Duodenal mucosa (tissue), 2 donors: ENCODE measurements around the gene FUT6.

Source experiments
- H3K27ac ChIP-seq: one replicate; pipeline ENCODE4 v1.7.0; 2013; ENCODE audit warnings: low read depth, low read length
- H3K27me3 ChIP-seq, 2 donors: one replicate each; pipeline ENCODE4 v1.7.0; 2013; ENCODE audit warnings: low read length in 2 of 2, control low read depth in 1 of 2; ENCODE audit not compliant: insufficient read depth in 2 of 2, control insufficient read depth in 1 of 2
- H3K36me3 ChIP-seq, 2 donors: one replicate each; pipeline ENCODE4 v1.7.0; 2013; ENCODE audit warnings: low read length in 2 of 2, control low read depth in 1 of 2; ENCODE audit not compliant: insufficient read depth in 2 of 2, control insufficient read depth in 1 of 2
- H3K4me1 ChIP-seq, 2 donors: one replicate each; pipeline ENCODE4 v1.7.0; 2013; ENCODE audit warnings: low read length in 2 of 2, control low read depth in 1 of 2; ENCODE audit not compliant: insufficient read depth in 2 of 2, control insufficient read depth in 1 of 2
- H3K4me3 ChIP-seq, 2 donors: one replicate each; pipeline ENCODE4 v1.7.0; 2013; ENCODE audit warnings: low read length in 2 of 2, low read depth in 1 of 2
- H3K9ac ChIP-seq, 2 donors: one replicate each; pipeline ENCODE4 v1.7.0; 2013; ENCODE audit warnings: low read length in 2 of 2, low read depth in 1 of 2
- H3K9me3 ChIP-seq, 2 donors: one replicate each; pipeline ENCODE4 v1.7.0; 2013; ENCODE audit warnings: low read length in 2 of 2, control low read depth in 1 of 2; ENCODE audit not compliant: control insufficient read depth in 1 of 2

FUT6 gene

GRCh38 chr19:5838353-5839064 lies 993 bp downstream of the FUT6 start:
- H3K4me3 ChIP-seq = peak overlapping the region; percentile 72 to 73
- peaks cover 0 to 9% of the 10 kb centered on the region in 2 donors for H3K36me3 ChIP-seq
- H3K27me3 ChIP-seq = no peaks in the 10 kb centered on the region
- peaks cover 18 to 21% of the 10 kb centered on the region in 2 donors for H3K4me1 ChIP-seq
- peak overlapping the region; percentile 85 to 86 for H3K9ac ChIP-seq
- peak overlapping the region; percentile 79 for H3K27ac ChIP-seq
- no peaks in the 10 kb centered on the region for H3K9me3 ChIP-seq

DNA sequence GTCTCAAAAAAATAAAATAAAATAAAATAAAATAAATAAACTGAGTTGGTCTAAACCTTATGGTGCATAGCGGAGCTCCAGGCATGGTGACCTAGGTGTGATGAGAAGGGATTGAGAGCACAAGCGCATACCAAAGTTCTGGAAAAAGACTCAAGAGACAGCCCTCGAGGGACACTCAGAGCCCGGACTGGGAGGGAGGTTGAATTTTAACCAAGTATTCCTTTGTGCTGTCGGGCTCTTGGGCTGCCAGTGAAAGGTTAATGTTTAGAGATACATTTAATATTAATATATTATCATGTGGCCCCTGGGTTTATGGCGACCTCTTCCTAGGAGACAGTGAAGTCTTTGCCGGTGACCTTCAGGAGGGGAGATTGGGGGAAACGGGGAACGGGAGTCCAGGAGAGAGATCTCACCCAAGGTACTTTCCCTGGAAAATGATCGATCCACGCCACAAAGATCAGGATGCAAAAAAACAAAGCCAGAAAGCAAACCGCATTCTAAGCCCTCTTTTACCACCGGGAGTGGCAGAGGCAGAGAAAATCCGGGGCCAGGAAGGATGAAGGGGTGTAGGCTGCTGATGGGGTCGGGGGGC lies 1.6 kb downstream of the FUT6 start:
- peaks cover 0 to 9% of the 10 kb centered on the region in 2 donors for H3K36me3 ChIP-seq
- H3K4me3 ChIP-seq = peak overlapping the region; percentile 72 to 73
- H3K27ac ChIP-seq = peak overlapping the region; percentile 79
- H3K27me3 ChIP-seq = no peaks in the 10 kb centered on the region
- H3K4me1 ChIP-seq = peaks cover 18 to 21% of the 10 kb centered on the region in 2 donors
- no peaks in the 10 kb centered on the region for H3K9me3 ChIP-seq
- H3K9ac ChIP-seq = peak overlapping the region; percentile 85 to 86

GRCh38 chr19:5832527-5833216 lies 6.8 kb downstream of the FUT6 start:
- Histone ChIP-seq H3K36me3 (peaks cover 0 to 19% of the 10 kb centered on the region in 2 donors), H3K4me1 (peaks cover 11 to 12% of the 10 kb centered on the region in 2 donors), H3K9ac (no peak overlapping the region), H3K27ac (no peak overlapping the region), H3K9me3 (no peaks in the 10 kb centered on the region), H3K27me3 (no peaks in the 10 kb centered on the region), H3K4me3 (no peak overlapping the region)

GRCh38 chr19:5832061-5832460 lies 7.4 kb downstream of the FUT6 start:
- no peaks in the 10 kb centered on the region for H3K27me3 ChIP-seq
- peaks cover 0 to 19% of the 10 kb centered on the region in 2 donors for H3K36me3 ChIP-seq
- no peak overlapping the region for H3K27ac ChIP-seq
- no peak overlapping the region for H3K9ac ChIP-seq
- H3K4me3 ChIP-seq = no peak overlapping the region
- H3K4me1 ChIP-seq = peaks cover 15 to 17% of the 10 kb centered on the region in 2 donors
- no peaks in the 10 kb centered on the region for H3K9me3 ChIP-seq

- Histone ChIP-seq H3K36me3 (peaks cover 0 to 19% of the 10 kb centered on the region in 2 donors), H3K9me3 (no peaks in the 10 kb centered on the region), H3K27ac (no peak overlapping the region), H3K4me3 (no peak overlapping the region), H3K27me3 (no peaks in the 10 kb centered on the region), H3K4me1 (peaks cover 20 to 26% of the 10 kb centered on the region in 2 donors), H3K9ac (no peak overlapping the region)
Observed at GRCh38 chr19:5831159-5831558, 8.3 kb downstream of the FUT6 start.

DNA sequence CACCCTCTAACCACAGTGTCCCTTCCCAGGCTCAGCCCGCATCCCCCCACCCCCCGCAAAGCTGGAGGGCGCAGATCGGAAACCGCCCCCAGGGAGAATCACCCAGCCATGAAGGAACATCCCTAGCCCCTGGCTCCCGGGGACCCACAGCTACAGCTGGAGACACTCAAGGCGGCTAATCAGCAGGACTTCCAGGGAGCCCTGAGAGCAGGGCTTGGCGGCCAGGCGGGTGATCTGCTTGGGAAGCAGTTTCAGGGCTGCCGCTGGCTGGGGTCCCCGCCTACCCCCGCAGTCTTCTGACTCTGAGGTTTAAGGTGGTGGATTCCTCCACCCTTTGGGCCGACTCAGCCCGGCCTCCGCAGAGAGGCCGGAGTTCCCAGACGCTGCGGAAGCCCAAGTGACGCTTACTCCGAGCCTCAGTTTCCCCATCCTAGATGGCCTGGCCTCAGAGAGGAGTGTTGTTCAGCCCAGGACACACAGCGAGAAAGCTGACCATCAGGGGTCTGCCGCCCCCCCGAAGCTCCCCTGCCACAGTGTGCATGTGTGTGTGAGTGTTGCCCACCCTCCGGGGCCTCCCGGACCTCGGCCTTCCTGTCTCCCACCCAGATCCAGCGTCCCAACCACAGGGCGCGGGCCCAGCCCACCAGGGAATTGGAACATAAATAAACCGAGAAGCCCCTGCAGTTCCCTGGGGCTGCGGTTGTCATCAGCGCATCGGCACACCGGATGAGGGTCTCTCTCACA lies 9.8 kb downstream of the FUT6 start:
- Histone ChIP-seq H3K27ac (no peak overlapping the region), H3K36me3 (peaks cover 0 to 18% of the 10 kb centered on the region in 2 donors), H3K27me3 (no peaks in the 10 kb centered on the region), H3K4me1 (peaks cover 20 to 26% of the 10 kb centered on the region in 2 donors), H3K4me3 (no peak overlapping the region), H3K9me3 (no peaks in the 10 kb centered on the region), H3K9ac (no peak overlapping the region)

DNA sequence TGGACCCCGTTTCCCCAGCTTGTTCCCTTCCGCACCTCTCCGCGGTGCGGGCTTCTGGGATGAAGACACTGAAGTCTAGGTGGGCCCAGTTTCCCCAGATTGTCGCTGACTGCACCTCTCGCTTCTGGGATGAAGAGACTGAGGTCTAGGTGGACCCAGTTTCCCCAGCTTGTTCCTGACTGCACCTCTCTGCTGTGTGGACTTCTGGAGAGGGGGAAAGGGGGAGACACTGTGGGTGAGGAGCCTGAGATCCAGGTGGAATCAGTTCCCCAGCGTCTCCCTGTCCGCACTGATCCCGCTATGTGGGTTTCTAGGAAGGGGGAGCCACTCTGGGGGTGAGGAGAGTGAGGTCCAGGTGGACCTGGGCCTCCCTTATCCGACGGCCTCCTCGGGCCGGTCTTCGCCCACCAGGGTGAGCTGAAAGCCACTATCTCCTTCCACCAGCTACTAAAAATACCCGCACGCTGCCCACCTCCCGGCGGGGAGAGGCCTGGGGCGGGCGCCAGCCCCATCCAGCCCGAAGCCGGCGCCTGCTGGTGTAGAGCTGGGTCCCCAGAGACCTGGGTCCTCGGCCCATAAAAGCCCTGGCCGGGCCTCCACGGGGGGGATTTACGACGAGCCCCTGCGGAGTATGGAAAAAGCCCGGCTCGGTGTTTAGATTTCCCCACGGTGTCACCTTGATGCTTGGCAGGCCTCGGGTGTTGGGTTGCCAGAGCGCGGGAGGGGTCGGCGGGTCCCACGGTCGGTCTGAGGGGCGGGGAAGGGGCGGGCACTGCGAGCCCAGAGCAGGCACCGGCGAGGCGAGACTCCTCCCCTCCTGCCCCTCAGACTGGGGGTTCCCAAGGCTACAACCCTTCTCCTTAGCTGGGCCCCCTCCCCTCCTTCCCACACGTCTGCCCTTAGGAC lies 10.6 kb downstream of the FUT6 start:
- H3K27ac ChIP-seq = no peak overlapping the region

GRCh38 chr19:5827891-5828660 lies 11.4 kb downstream of the FUT6 start:
- Histone ChIP-seq H3K9ac (peak overlapping the region; percentile 21 to 66), H3K27me3 (no peaks in the 10 kb centered on the region), H3K4me3 (peak overlapping the region; percentile 68 to 80), H3K9me3 (no peaks in the 10 kb centered on the region), H3K36me3 (peaks cover 0 to 16% of the 10 kb centered on the region in 2 donors), H3K4me1 (peaks cover 20 to 26% of the 10 kb centered on the region in 2 donors), H3K27ac (peak overlapping the region; percentile 90)

More for the DNA sequence above, 10.6 kb downstream of the FUT6 start:
- H3K36me3 ChIP-seq = peaks cover 0 to 16% of the 10 kb centered on the region in 2 donors
- H3K4me1 ChIP-seq = peaks cover 20 to 26% of the 10 kb centered on the region in 2 donors
- H3K4me3 ChIP-seq = peak overlapping the region; percentile 68 to 80
- no peaks in the 10 kb centered on the region for H3K9me3 ChIP-seq
- H3K27me3 ChIP-seq = no peaks in the 10 kb centered on the region
- H3K9ac ChIP-seq = peak overlapping the region; percentile 21 to 66
